Measurements from ENCODE around the gene ZSCAN30.
A peak's percentile ranks its signal among the peaks of the same experiment; 100 is the strongest.

ZSCAN30 gene

GRCh38 chr18:35244671-35245070, 45.4 kb downstream of the ZSCAN30 start:
- in situ Hi-C loops (cut with MboI; ENCODE audit: low sequenced_read_pairs, unreplicated experiment): no loop called here
- no peak for DNase-seq (ENCODE audit: low spot score)
- TF ChIP-seq CTCF (IDR thresholded peaks at IDR 0.05; ENCODE audit: borderline replicate concordance, control extremely low read depth, extremely low read depth, insufficient read depth, missing control alignments): no peak

- TF ChIP-seq CTCF (IDR thresholded peaks at IDR 0.05; ENCODE audit: borderline replicate concordance, control extremely low read depth, extremely low read depth, insufficient read depth, missing control alignments): no peak
- in situ Hi-C loops (cut with MboI; ENCODE audit: low sequenced_read_pairs, unreplicated experiment): no loop called here
- no peak for DNase-seq (ENCODE audit: low spot score)
These were observed 47.6 kb downstream of the ZSCAN30 start for GRCh38 chr18:35242426-35242825.

- TF ChIP-seq CTCF (IDR thresholded peaks at IDR 0.05; ENCODE audit: borderline replicate concordance, control extremely low read depth, extremely low read depth, insufficient read depth, missing control alignments): no peak
- in situ Hi-C loops (cut with MboI; ENCODE audit: low sequenced_read_pairs, unreplicated experiment): no loop called here
- no peak for DNase-seq (ENCODE audit: low spot score)
These were observed 48.6 kb downstream of the ZSCAN30 start for GRCh38 chr18:35241448-35241804.

GRCh38 chr18:35240664-35241447, 49.2 kb downstream of the ZSCAN30 start, which contains the start of gene ZNF397:
Gene ZNF397 (plus strand): TSS chr18:35241034. CDS start chr18:35242471, 1,437 bp downstream.
- no peak for TF ChIP-seq CTCF (IDR thresholded peaks at IDR 0.05; ENCODE audit: borderline replicate concordance, control extremely low read depth, extremely low read depth, insufficient read depth, missing control alignments)
- DNase-seq (ENCODE audit: low spot score): peak; percentile 97
- in situ Hi-C loops (cut with MboI; ENCODE audit: low sequenced_read_pairs, unreplicated experiment): no loop called here

GRCh38 chr18:35239314-35239713, 50.7 kb downstream of the ZSCAN30 start:
- no peak for DNase-seq (ENCODE audit: low spot score)
- TF ChIP-seq CTCF (IDR thresholded peaks at IDR 0.05; ENCODE audit: borderline replicate concordance, control extremely low read depth, extremely low read depth, insufficient read depth, missing control alignments): no peak
- in situ Hi-C loops (cut with MboI; ENCODE audit: low sequenced_read_pairs, unreplicated experiment): loop anchor here (10.0 kb wide), 1 partner anchor 105 kb away; the partner anchor contains the start of gene ZNF24

GRCh38 chr18:35236571-35237363, 53.3 kb downstream of the ZSCAN30 start:
- TF ChIP-seq CTCF (IDR thresholded peaks at IDR 0.05; ENCODE audit: borderline replicate concordance, control extremely low read depth, extremely low read depth, insufficient read depth, missing control alignments): no peak
- in situ Hi-C loops (cut with MboI; ENCODE audit: low sequenced_read_pairs, unreplicated experiment): loop anchor here (10.0 kb wide), 1 partner anchor 108 kb away; the partner anchor contains the start of gene ZNF24
- no peak for DNase-seq (ENCODE audit: low spot score)
